Large intestine (tissue), 3 donors: ENCODE results near the gene G6PD. TPM values are rescaled to one million over a fixed set of nuclear protein-coding genes. Genes with fewer than 3 reads are reported as not detected.
"Not testable (repeated sequence)": the region's sequence is repeated elsewhere in the genome, so short reads cannot be mapped to it uniquely, and the experiment has no call there.

Experiments
- DNase-seq, 2 donors: peaks; one replicate each; pipeline versions ENCODE4 v3.0.0 to v3.0.0-alpha.2; 2013
- H3K27ac ChIP-seq: one replicate; pipeline ENCODE4 v1.5.1; 2013; ENCODE audit warnings: low read length
- H3K27me3 ChIP-seq: 2 replicates; pipeline ENCODE4 v1.6.1; 2013; ENCODE audit warnings: low read length; ENCODE audit not compliant: control insufficient read depth, insufficient read depth
- H3K36me3 ChIP-seq: 2 replicates; pipeline ENCODE4 v1.6.1; 2013; ENCODE audit warnings: low read length; ENCODE audit not compliant: control insufficient read depth, insufficient read depth
- H3K4me1 ChIP-seq: one replicate; pipeline ENCODE4 v1.6.1; 2013; ENCODE audit warnings: low read length; ENCODE audit not compliant: control insufficient read depth, insufficient read depth
- H3K4me3 ChIP-seq: one replicate; pipeline ENCODE4 v1.5.1; 2013; ENCODE audit warnings: low read length
- H3K9me3 ChIP-seq: one replicate; pipeline ENCODE4 v1.6.1; 2013; ENCODE audit warnings: mild to moderate bottlenecking, low read depth, low read length, moderate library complexity; ENCODE audit not compliant: control insufficient read depth
- WGBS: methylation state at CpG from one replicate; pipeline ENCODE4 v1.1.5; 2013; ENCODE audit warnings: low lambda C conversion rate; ENCODE audit not compliant: insufficient coverage; 5-methylcytosine and 5-hydroxymethylcytosine counted together
- polyA plus RNA-seq: library from polyadenylated mRNA; unstranded; fragments of 120-200 nt; gene quantifications from one replicate; pipeline ENCODE4 v1.2.1, GENCODE V29; 2013

Gene G6PD
- polyA plus RNA-seq, 1 donor, result 16.8 TPM

DNA sequence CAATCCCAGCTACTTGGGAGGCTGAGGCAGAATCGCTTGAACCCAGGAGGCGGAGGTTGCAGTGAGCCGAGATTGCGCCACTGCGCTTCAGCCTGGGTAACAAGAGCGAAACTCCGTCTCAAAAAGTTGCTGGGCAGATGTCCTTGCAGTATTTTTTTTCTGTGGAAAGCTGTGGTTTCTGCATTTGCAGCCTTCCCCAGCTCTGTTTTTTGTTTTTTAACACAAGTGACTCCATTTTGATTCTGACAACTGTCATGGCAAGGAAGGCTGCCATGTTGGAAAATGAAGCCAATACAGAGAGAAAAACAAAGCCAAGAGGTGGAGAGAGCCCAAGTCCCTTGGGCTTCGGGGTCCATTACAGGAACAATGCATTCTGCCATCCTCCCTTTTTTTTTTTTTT lies 44.5 kb downstream of the G6PD start:
- DNase-seq, result no peak
- H3K4me3 ChIP-seq, result no peak overlapping the region
- no peaks in the 10 kb centered on the region for H3K27me3 ChIP-seq
- no peaks in the 10 kb centered on the region for H3K4me1 ChIP-seq
- peaks cover 16% of the 10 kb centered on the region for H3K36me3 ChIP-seq
- no peak overlapping the region for H3K27ac ChIP-seq
- no CpG with 5 or more reads among the region's 8 CpGs for WGBS
- H3K9me3 ChIP-seq, result no peaks in the 10 kb centered on the region

- DNase-seq, H3K9me3 ChIP-seq, H3K27ac ChIP-seq, H3K4me1 ChIP-seq, H3K27me3 ChIP-seq, H3K4me3 ChIP-seq: not testable (repeated sequence)
- no CpG with 5 or more reads among the region's 7 CpGs for WGBS
- H3K36me3 ChIP-seq, result peaks cover 11% of the 10 kb centered on the region
Observed at GRCh38 chrX:154501423-154501822, 45.2 kb downstream of the G6PD start.

DNA sequence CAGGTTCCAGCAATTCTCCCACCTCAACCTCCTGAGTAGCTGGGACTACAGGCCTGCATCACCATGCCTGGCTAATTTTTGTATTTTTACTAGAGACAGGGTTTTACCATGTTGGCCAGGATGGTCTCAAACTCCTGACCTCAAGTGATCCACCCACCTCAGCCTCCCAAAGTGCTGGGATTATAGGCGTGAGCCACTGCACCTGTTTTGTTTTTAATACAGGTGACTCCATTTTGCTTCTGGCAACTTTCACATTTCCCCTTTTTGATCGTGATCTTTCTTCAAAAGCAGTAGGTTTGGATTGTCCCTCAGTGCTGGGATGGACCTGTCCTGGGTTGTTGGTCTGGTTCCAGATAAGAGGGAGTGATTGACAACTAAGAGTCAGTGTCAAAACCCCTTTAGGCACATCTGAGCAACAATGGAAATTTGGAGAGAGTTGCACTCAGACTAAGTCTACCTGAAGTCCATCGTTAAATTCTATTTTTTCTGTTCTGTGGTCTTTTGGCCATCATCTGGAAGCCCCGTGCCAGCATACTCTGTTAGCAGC lies 50.0 kb downstream of the G6PD start:
- DNase-seq, H3K27ac ChIP-seq, H3K4me1 ChIP-seq, H3K27me3 ChIP-seq, H3K4me3 ChIP-seq, H3K9me3 ChIP-seq, H3K36me3 ChIP-seq: not testable (repeated sequence)
- no CpG with 5 or more reads among the region's 4 CpGs for WGBS

DNA sequence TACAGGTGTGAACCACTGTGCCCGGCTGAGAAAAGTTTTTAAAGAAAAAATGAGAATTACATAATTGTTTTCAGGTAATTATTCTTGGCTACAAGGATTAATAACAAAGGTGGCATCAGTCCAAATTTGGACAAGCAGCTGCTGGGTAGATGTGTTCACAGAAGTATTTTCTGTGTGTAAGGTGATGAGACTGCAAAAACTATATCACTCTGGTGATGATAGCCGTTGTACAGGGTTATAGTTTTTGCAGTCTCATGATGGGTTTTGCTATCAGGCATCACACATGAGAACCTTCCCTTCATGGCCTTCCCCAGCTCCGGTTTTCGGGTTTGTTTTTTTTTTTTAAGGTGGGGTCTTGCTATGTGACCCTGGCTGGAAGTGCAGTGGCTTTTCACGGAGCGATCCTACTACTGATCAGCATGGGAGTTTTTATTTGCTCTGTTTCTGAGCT lies 51.1 kb downstream of the G6PD start:
- Histone ChIP-seq H3K4me1 (no peaks in the 10 kb centered on the region), H3K36me3 (no peaks in the 10 kb centered on the region), H3K4me3 (no peak overlapping the region), H3K27ac (no peak overlapping the region), H3K9me3 (no peaks in the 10 kb centered on the region), H3K27me3 (no peaks in the 10 kb centered on the region)
- DNase-seq, result no peak
- no CpG with 5 or more reads among the region's 6 CpGs for WGBS

DNA sequence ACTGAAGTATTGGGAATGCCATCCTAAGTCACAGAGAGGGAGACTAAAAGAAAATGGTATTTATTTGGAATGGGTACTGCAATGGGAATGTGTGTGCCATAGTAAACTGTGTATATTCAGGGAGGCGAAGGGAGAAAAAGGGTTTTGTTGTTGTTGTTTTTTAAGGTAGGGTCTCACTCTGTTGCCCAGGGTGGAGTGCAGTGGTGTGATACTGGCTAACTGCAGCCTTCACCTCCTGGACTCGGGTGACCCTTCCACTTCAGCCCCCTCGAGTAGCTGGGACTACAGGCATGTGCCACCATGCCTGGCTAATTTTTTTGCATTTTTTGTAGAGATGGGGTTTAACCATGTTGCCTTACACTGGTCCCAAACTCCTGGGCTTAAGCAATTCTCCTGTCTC lies 51.9 kb downstream of the G6PD start:
- Histone ChIP-seq H3K27ac (no peak overlapping the region), H3K36me3 (no peaks in the 10 kb centered on the region), H3K4me3 (no peak overlapping the region), H3K4me1 (peaks cover 1% of the 10 kb centered on the region), H3K27me3 (no peaks in the 10 kb centered on the region), H3K9me3 (no peaks in the 10 kb centered on the region)
- no peak for DNase-seq
- WGBS, result no CpG with 5 or more reads among the region's 3 CpGs

- H3K27me3 ChIP-seq, result no peaks in the 10 kb centered on the region
- peaks cover 5% of the 10 kb centered on the region for H3K36me3 ChIP-seq
- peak within 1 kb of the TSS; percentile 83 for H3K4me3 ChIP-seq
- WGBS, result no CpG with 5 or more reads among the region's 71 CpGs
- peaks cover 14% of the 10 kb centered on the region for H3K4me1 ChIP-seq
- H3K9me3 ChIP-seq, result no peaks in the 10 kb centered on the region
- H3K27ac ChIP-seq, result peak within 1 kb of the TSS; percentile 99
- DNase-seq, result peak; percentile 93
Observed at GRCh38 chrX:154490414-154491083, 56.1 kb downstream of the G6PD start, which contains the start of gene SLC10A3. Gene SLC10A3 (minus strand): TSS chrX:154490629. CDS start chrX:154488940, 1,689 bp downstream.

DNA sequence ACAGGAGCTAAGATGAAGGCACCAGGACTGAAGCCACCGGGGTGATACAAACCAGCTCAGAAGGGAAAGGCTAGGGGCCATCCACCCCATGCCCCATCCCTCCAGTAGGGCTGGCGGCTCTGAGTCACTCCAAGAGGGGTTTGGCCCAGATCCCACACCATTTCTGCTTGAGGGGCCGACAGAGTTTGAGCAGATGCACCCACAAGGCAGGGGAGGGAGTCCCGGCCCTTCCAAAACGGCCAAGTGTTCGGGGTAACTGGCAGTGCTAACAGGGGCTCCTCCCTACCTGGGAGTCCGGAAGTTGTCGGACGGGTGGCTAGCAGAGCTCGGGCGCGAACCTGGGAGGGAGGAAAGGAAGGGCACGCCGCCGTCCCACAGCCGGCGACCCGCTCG lies 56.6 kb downstream of the G6PD start:
- H3K27me3 ChIP-seq, result no peaks in the 10 kb centered on the region
- H3K4me1 ChIP-seq, result peaks cover 20% of the 10 kb centered on the region
- H3K27ac ChIP-seq, result peak overlapping the region; percentile 70
- DNase-seq, result peak in 1 of 2 donors; percentile 39
- no CpG with 5 or more reads among the region's 19 CpGs for WGBS
- peaks cover 8% of the 10 kb centered on the region for H3K36me3 ChIP-seq
- no peaks in the 10 kb centered on the region for H3K9me3 ChIP-seq
- peak overlapping the region; percentile 64 for H3K4me3 ChIP-seq

DNA sequence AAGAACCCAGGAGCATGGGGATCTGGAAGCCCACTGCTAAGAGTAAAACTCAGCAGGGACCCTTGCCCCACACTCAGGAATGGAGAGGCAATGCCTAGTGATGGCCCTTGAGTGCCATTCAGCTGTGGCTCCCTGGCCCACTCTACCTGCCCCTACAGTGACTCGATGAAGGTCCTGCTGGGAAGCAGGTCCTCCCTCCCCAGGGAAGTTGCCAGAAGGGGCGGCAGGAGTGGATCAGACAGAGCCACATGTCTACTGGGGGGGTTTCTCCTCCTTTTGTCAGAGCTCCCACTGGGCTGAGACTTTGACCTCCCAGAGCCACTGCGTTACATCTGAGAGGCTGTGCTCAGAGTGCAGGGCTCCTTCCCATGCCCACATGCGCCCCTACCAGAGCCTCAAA lies 57.5 kb downstream of the G6PD start:
- no CpG with 5 or more reads among the region's 4 CpGs for WGBS
- no peak overlapping the region for H3K27ac ChIP-seq
- H3K9me3 ChIP-seq, result no peaks in the 10 kb centered on the region
- H3K4me3 ChIP-seq, result peak overlapping the region; percentile 64
- peaks cover 24% of the 10 kb centered on the region for H3K4me1 ChIP-seq
- no peaks in the 10 kb centered on the region for H3K27me3 ChIP-seq
- peaks cover 16% of the 10 kb centered on the region for H3K36me3 ChIP-seq
- DNase-seq, result no peak

- no peak overlapping the region for H3K4me3 ChIP-seq
- no peak for DNase-seq
- peaks cover 24% of the 10 kb centered on the region for H3K4me1 ChIP-seq
- no CpG with 5 or more reads among the region's 20 CpGs for WGBS
- H3K36me3 ChIP-seq, result peaks cover 19% of the 10 kb centered on the region
- no peaks in the 10 kb centered on the region for H3K9me3 ChIP-seq
- H3K27me3 ChIP-seq, result no peaks in the 10 kb centered on the region
- H3K27ac ChIP-seq, result no peak overlapping the region
Observed at GRCh38 chrX:154488336-154489075, 58.1 kb downstream of the G6PD start.

DNA sequence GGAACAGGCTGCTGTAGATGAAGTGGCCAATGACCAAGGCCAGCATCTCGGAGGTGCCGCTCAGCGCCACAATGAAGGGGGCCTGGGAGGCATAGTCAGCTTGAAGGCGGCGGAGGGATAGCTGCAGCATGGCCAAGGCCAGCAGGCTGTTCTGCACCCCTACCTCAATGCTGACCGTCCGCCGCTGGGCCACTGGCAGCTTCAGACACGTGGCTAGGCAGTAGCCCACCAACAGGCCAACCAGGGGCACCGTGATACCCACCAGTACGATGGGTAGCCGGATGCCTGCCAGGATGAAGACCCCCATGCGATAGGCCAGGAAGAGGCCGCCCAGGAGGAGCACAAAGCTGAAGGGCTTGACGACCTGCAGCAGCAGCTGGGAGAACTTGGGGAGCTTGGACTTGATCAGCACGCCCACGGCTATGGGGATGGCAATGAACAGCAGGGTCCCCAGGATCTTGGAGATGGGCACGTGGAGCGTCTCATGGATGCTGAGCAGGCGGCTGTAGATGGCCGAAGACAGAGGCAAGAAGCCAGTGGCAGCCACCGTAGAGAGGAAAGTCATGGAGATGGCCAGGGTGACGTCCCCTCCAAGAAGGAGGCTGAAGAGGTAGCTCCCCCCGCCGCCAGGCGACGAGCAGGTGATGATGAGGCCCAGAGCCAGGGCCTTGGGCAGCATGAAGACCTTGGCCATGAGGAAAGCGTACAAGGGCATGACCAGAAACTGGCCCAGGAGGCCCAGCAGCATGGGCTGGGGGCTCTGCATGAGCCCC lies 58.9 kb downstream of the G6PD start:
- H3K27me3 ChIP-seq, result no peaks in the 10 kb centered on the region
- H3K4me1 ChIP-seq, result peaks cover 24% of the 10 kb centered on the region
- H3K36me3 ChIP-seq, result peaks cover 19% of the 10 kb centered on the region
- peak overlapping the region; percentile 89 for H3K27ac ChIP-seq
- WGBS, result no CpG with 5 or more reads among the region's 28 CpGs
- no peaks in the 10 kb centered on the region for H3K9me3 ChIP-seq
- DNase-seq, result no peak
- no peak overlapping the region for H3K4me3 ChIP-seq
